GM19328 (cell line): Measurements from ENCODE around the gene STYXL1.

ENCODE experiments used
- ATAC-seq: cut with Tn5 transposase; IDR thresholded peaks from one replicate; pipeline ENCODE4 v1.9.1; 2021; ENCODE audit warnings: mild to moderate bottlenecking, moderate library complexity; ENCODE audit not compliant: unreplicated experiment

STYXL1 gene

GRCh38 chr7:75981453-75982305 is 66.1 kb downstream of the STYXL1 start:
- ATAC-seq: no peak

GRCh38 chr7:75981203-75981452 is 66.7 kb downstream of the STYXL1 start:
- ATAC-seq: no peak

GRCh38 chr7:75980430-75981202 is 67.2 kb downstream of the STYXL1 start:
- no peak for ATAC-seq

GRCh38 chr7:75979759-75980429 is 67.9 kb downstream of the STYXL1 start:
- no peak for ATAC-seq

- ATAC-seq: no peak
Observed at GRCh38 chr7:75977743-75978142, 70.1 kb downstream of the STYXL1 start.

- no peak for ATAC-seq
Observed at GRCh38 chr7:75971961-75972763, 75.6 kb downstream of the STYXL1 start.

- ATAC-seq: no peak
Observed at GRCh38 chr7:75971309-75971960, 76.4 kb downstream of the STYXL1 start.

GRCh38 chr7:75969704-75970498 is 77.9 kb downstream of the STYXL1 start:
- ATAC-seq: no peak

GRCh38 chr7:75969182-75969581 is 78.6 kb downstream of the STYXL1 start:
- no peak for ATAC-seq

GRCh38 chr7:75968561-75969001 is 79.2 kb downstream of the STYXL1 start:
- no peak for ATAC-seq

GRCh38 chr7:75968012-75968411 is 79.8 kb downstream of the STYXL1 start:
- no peak for ATAC-seq

GRCh38 chr7:75967487-75967997 is 80.3 kb downstream of the STYXL1 start:
- no peak for ATAC-seq

- no peak for ATAC-seq
Observed at GRCh38 chr7:75967055-75967454, 80.7 kb downstream of the STYXL1 start.

GRCh38 chr7:75966190-75966961 is 81.4 kb downstream of the STYXL1 start:
- no peak for ATAC-seq

- no peak for ATAC-seq
Observed at GRCh38 chr7:75965617-75966016, 82.2 kb downstream of the STYXL1 start.

- ATAC-seq: no peak
Observed at GRCh38 chr7:75963381-75963995, 84.3 kb downstream of the STYXL1 start.

GRCh38 chr7:75962607-75963380 is 85.0 kb downstream of the STYXL1 start:
- no peak for ATAC-seq
